ENCODE measurements around the gene CRK. TPM values are rescaled to one million over a fixed set of nuclear protein-coding genes. Genes with fewer than 3 reads are reported as not detected.

CRK gene
- total and polyA plus RNA-seq, 8 donors, result 18.0 to 87.5 (median 36.7) TPM

DNA sequence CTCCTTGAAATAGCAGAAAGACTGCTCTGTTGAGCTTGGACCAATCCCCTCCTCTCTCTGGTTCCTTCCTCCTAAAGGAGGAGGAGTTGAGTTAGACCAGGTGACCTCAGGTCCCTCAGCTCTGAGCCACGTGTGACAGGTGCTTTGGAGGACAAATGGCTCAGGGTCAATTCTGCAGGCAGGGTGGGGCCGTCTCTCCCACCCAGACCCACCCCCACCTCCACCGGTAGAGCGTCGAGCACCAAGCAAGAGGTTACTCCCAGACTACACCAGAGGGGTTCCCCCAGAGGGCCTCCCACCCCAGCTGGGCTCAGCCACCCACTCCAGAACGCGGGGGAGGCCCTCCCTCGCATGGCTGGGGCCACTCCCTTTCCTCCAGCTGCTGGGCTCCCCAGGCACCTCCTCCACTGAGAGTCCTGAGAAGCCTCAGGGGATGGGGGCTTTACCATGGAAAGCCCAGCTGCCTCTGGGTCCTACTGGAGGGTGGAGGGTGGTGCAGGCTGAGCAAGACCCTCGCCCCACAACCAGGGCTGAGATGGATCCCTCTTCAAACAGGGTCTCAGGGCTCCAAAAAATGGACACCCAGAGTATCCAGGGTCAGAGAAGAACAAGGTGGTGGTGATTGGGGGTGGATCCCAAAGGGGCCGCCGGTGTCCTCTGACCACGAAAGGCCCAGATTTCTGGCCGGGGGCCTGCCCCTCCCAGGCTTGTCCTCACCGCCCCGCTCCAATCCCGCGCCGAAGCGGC, 28.8 kb upstream of the CRK start:
- H3K27ac ChIP-seq, result peak overlapping the region; percentile 96 to 99 (median 98)
- peaks cover 56 to 84% (median 71%) of the 10 kb centered on the region in 4 donors for H3K4me1 ChIP-seq
- DNase-seq, result peak; percentile 69 to 92
- no peaks in the 10 kb centered on the region for H3K9me3 ChIP-seq
- peak overlapping the region; percentile 68 to 81 (median 76) for H3K4me3 ChIP-seq
- peaks cover 0 to 6% (median 0%) of the 10 kb centered on the region in 3 donors for H3K27me3 ChIP-seq
- intact Hi-C loops (cut with DNase I; ENCODE audit: low total_unique reads), result no loop called here
- H3K36me3 ChIP-seq, result peaks cover 24 to 42% (median 41%) of the 10 kb centered on the region in 4 donors
- TF ChIP-seq, protein P1, sequence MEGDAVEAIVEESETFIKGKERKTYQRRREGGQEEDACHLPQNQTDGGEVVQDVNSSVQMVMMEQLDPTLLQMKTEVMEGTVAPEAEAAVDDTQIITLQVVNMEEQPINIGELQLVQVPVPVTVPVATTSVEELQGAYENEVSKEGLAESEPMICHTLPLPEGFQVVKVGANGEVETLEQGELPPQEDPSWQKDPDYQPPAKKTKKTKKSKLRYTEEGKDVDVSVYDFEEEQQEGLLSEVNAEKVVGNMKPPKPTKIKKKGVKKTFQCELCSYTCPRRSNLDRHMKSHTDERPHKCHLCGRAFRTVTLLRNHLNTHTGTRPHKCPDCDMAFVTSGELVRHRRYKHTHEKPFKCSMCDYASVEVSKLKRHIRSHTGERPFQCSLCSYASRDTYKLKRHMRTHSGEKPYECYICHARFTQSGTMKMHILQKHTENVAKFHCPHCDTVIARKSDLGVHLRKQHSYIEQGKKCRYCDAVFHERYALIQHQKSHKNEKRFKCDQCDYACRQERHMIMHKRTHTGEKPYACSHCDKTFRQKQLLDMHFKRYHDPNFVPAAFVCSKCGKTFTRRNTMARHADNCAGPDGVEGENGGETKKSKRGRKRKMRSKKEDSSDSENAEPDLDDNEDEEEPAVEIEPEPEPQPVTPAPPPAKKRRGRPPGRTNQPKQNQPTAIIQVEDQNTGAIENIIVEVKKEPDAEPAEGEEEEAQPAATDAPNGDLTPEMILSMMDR (IDR thresholded peaks at IDR 0.05), result no peak
- no peak for TF ChIP-seq EP300 (IDR thresholded peaks at IDR 0.05)
- peak in 1 of 3 donors; percentile 74 for TF ChIP-seq POLR2AphosphoS5 (IDR thresholded peaks at IDR 0.05)
- 1 to 4% (median 2%) methylated on average over 11 to 19 of the region's 19 CpGs for WGBS, 5 donors

DNA sequence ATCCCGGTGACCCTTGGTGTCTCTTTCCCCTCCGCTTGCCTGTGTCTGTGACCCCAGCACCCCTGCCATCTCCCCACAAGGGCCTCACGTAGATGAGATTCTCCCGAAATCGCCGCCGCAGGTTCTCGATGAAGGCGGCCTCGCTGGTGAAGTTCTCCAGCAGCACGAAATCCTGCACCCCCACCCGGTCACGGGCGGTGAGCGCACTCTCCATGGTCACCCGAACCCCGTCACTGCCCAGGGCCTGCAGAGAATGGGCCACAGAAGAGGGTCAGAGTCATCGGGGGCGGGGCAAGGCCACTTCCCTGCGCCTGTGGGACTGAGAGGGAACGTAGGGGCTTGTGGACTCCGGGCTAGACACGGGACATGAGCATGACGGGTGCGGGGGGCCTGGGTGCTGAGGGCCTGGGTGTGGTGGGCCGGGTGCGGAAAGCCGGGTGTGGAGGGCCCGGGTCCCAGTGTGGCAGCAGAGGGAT, 28.1 kb upstream of the CRK start:
- Histone ChIP-seq H3K36me3 (peaks cover 31 to 50% (median 48%) of the 10 kb centered on the region in 4 donors), H3K27me3 (peaks cover 0 to 6% (median 0%) of the 10 kb centered on the region in 3 donors), H3K9me3 (no peaks in the 10 kb centered on the region), H3K27ac (peak overlapping the region; percentile 96 to 99 (median 98)), H3K4me3 (peak overlapping the region; percentile 68 to 81 (median 76)), H3K4me1 (peaks cover 49 to 76% (median 66%) of the 10 kb centered on the region in 4 donors)
- no peak for DNase-seq
- intact Hi-C loops (cut with DNase I; ENCODE audit: low total_unique reads), result no loop called here
- WGBS, 5 donors, result 73 to 91% (median 83%) methylated on average over 29 of the region's 29 CpGs
- TF ChIP-seq, protein P1 (IDR thresholded peaks at IDR 0.05), result no peak
- no peak for TF ChIP-seq POLR2AphosphoS5 (IDR thresholded peaks at IDR 0.05)
- no peak for TF ChIP-seq POLR2A (IDR thresholded peaks at IDR 0.05)
- no peak for TF ChIP-seq EP300 (IDR thresholded peaks at IDR 0.05)

- Histone ChIP-seq H3K4me3 (no peak overlapping the region), H3K27me3 (peaks cover 0 to 6% (median 0%) of the 10 kb centered on the region in 3 donors), H3K27ac (peak overlapping the region in 4 of 5 donors; percentile 17 to 98 (median 59)), H3K36me3 (peaks cover 44 to 64% (median 62%) of the 10 kb centered on the region in 4 donors), H3K4me1 (peaks cover 40 to 65% (median 53%) of the 10 kb centered on the region in 4 donors), H3K9me3 (no peaks in the 10 kb centered on the region)
- peak in 1 of 2 donors; percentile 51 for DNase-seq
- intact Hi-C loops (cut with DNase I; ENCODE audit: low total_unique reads), result no loop called here
- 75 to 85% (median 78%) methylated on average over 11 to 20 of the region's 20 CpGs for WGBS, 5 donors
- TF ChIP-seq POLR2AphosphoS5 (IDR thresholded peaks at IDR 0.05) (no peak), EP300 (IDR thresholded peaks at IDR 0.05) (no peak), POLR2A (IDR thresholded peaks at IDR 0.05) (no peak)
- TF ChIP-seq, protein P1 (IDR thresholded peaks at IDR 0.05), result no peak
These were observed 26.6 kb upstream of the CRK start for GRCh38 chr17:1482680-1483079.

DNA sequence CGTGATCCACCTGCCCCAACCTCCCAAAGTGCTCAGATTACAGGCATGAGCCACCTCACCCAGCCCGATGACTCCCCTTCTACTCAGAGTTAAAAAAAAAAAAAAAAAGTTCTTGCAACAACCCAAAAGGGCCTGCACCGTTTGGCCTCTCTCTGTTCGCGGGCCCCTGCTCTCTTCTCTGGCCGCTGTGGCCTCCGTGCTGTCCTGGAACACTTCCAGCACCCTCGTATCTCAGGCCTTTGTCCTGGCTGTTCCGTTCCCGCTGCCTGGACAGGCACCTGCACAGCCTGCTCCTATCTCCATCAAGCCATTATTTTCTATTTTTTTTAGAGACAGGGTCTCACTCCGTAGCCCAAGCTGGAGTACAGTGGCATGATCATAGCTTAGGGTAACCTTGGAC, 25.7 kb upstream of the CRK start:
- no peak overlapping the region for H3K4me3 ChIP-seq
- intact Hi-C loops (cut with DNase I; ENCODE audit: low total_unique reads), result no loop called here
- peaks cover 53 to 74% (median 72%) of the 10 kb centered on the region in 4 donors for H3K36me3 ChIP-seq
- TF ChIP-seq, protein P1 (IDR thresholded peaks at IDR 0.05), result no peak
- no peak for TF ChIP-seq POLR2A (IDR thresholded peaks at IDR 0.05)
- TF ChIP-seq EP300 (IDR thresholded peaks at IDR 0.05), result no peak
- TF ChIP-seq POLR2AphosphoS5 (IDR thresholded peaks at IDR 0.05), result no peak
- 36 to 69% (median 50%) methylated on average over 11 of the region's 11 CpGs for WGBS, 5 donors
- no peaks in the 10 kb centered on the region for H3K9me3 ChIP-seq
- H3K4me1 ChIP-seq, result peaks cover 30 to 56% (median 45%) of the 10 kb centered on the region in 4 donors
- peak in 1 of 2 donors; percentile 61 for DNase-seq
- H3K27ac ChIP-seq, result peak overlapping the region in 2 of 5 donors; percentile 58 to 98
- no peaks in the 10 kb centered on the region for H3K27me3 ChIP-seq

All from stomach (tissue), 9 donors.